Retinal pigment epithelial cell (primary cell): ENCODE data around the gene GRIA1.

Experiments
- DNase-seq: peaks from one replicate; pipeline ENCODE4 v3.0.0-alpha.2; 2010; ENCODE audit warnings: low read depth
- H3K4me3 ChIP-seq: 2 replicates; pipeline ENCODE4 v1.5.1; 2011; ENCODE audit warnings: mild to moderate bottlenecking, low read length, control low read depth, moderate library complexity
- TF ChIP-seq, protein P1 (sequence below): conservative IDR thresholded peaks from 2 replicates; pipeline ENCODE4 v1.5.1; 2011; ENCODE audit warnings: low read depth, low read length, control low read depth, inconsistent platforms

GRIA1 gene

DNA sequence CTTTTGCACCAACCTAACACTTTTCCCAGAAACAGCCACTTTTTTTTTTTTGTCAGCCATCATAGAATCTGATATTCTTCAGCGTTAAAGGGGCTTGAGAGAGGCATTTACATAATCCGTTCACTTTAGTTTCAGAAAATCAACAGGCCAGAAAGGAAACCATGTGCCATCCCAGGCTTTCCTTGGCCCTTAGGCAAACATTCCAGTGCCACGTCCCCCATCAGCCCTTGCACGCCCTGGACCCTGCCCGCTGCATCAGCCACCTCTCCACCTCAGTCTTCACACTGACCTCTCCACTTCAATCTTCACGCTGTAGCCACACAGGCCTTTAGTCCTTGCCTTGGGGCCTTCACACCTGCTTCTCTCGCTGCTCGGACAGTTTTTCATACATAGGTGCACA lies 123.2 kb downstream of the GRIA1 start:
- TF ChIP-seq, protein P1, sequence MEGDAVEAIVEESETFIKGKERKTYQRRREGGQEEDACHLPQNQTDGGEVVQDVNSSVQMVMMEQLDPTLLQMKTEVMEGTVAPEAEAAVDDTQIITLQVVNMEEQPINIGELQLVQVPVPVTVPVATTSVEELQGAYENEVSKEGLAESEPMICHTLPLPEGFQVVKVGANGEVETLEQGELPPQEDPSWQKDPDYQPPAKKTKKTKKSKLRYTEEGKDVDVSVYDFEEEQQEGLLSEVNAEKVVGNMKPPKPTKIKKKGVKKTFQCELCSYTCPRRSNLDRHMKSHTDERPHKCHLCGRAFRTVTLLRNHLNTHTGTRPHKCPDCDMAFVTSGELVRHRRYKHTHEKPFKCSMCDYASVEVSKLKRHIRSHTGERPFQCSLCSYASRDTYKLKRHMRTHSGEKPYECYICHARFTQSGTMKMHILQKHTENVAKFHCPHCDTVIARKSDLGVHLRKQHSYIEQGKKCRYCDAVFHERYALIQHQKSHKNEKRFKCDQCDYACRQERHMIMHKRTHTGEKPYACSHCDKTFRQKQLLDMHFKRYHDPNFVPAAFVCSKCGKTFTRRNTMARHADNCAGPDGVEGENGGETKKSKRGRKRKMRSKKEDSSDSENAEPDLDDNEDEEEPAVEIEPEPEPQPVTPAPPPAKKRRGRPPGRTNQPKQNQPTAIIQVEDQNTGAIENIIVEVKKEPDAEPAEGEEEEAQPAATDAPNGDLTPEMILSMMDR = no peak
- no peak overlapping the region for H3K4me3 ChIP-seq
- DNase-seq = no peak

DNA sequence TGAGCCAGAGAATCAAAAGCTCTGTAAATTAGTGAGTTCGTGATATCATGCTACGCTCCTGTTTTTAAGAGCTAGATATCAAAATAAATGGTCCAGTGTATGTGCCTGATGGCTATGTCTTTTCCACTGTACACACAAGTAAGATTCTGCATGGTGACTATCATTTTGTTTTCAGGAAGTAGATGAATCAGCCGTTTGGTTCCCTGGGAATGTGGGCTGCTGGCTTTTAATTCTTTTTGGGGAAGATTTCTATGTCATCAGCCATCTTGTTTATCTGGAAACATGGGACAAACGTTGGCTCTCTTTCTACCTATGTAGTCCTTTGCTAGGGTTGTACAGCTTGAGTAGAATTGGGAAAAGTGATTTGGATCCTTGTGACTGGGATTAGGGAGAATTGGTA lies 126.7 kb downstream of the GRIA1 start:
- TF ChIP-seq, protein P1 = no peak
- H3K4me3 ChIP-seq = no peak overlapping the region

DNA sequence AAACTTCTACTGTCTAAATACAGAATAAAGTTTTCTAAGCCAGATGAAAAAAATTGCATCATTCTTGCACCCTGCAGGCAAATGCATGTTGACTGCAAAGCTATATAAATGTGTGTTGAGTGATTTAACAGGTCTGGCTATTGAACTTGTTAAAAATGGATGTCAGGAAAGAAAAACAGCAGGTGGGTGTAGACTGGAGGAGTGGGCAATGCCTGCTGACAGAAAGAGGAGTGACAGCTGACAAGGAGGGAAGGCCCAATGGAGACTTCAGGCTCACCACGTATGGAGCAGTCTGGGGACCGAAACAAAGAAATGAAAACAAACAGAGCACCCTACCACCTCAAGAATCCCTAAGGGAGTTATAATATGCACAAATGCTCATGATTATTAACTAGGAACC lies 127.8 kb downstream of the GRIA1 start:
- TF ChIP-seq, protein P1 = no peak
- H3K4me3 ChIP-seq = no peak overlapping the region
- no peak for DNase-seq

More for the DNA sequence above, 126.7 kb downstream of the GRIA1 start:
- DNase-seq = no peak

DNA sequence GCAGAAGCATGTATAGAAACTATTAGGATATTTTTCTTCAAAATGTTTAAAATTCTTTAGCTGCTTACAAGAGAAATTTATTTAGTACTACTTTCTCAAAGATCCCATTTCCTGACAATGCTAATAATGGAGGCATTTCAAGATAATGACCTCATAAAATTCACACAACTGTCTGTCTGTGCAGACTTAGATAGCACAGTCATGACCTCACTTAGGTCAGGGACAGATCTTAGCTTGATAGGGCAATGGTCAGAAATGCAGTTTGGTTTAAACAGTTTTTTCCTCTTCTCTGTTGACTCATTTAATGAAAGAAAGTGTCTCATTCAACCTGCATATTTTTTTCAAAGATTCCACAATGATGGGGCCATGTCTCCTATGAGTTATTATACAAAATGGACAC lies 128.4 kb downstream of the GRIA1 start:
- TF ChIP-seq, protein P1 = no peak
- no peak for DNase-seq
- H3K4me3 ChIP-seq = no peak overlapping the region

DNA sequence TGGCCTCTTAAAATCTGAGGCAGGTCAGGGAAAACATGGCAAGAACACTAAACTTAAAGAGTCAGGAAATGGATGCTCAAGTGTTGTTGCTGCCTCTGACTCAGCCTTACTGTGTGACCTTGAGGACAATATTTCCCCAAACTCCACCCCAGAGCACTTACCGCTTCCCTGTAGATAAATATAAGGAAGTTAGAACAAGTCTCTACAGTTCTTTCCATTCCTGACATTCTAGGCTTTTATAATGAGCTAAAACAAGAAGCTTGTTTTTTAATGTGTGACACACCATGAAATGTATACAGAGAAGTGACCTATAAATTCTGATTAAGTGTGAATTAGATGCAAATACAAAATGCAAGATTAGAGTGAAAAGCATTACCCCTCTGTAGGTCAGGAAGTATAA lies 129.3 kb downstream of the GRIA1 start:
- no peak overlapping the region for H3K4me3 ChIP-seq
- TF ChIP-seq, protein P1 = no peak
- no peak for DNase-seq

DNA sequence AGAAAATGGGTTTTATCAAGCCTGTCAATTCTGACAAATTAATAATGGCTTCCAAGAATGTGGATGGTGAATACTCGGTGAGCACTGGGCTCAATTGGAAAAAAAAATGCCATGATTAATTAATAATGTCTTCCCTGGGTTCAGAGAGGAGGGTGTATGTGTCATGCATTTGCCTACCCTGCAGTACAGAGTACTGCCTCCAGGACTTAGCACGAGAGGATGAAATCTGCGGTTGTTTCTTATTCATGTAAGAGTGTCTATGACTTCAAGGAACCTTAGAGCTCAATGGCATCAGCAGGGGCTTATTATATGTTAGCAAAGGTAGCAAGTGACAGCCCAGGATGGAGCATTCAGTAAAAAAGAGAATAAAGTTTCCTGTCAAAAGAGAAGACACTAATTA lies 132.7 kb downstream of the GRIA1 start:
- TF ChIP-seq, protein P1 = no peak
- no peak overlapping the region for H3K4me3 ChIP-seq
- DNase-seq = no peak

DNA sequence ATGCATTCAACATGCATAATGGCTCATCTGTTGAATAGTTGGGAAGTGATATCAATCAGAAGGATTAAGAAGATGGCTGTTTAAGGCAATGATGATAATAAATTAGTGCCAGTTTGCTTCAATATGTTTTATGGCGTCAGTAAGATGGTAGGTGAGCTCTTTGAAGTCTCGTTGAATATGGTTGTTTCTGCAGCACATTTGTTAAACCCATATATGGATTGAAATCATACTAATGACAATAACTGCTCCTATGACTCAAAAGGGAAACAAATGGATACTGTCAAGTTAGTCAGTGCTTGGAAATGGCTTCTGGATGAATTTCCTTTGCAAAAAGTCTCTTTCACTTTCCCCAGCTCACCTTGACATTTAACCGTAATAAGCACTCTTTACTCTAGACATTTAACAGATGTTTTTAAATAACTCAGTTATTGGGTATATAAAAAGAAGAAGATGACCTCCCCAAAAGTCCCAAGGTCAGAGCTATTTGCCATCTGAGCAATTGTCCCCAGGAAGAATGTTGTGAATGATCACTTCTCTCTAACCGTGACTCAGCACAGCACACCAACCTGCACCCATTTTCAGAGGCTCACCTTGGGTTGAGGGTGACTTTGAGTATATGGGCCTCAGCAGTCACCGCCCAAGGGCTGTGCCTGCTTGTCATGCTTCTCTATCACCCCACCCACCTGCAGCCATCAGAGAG lies 133.4 kb downstream of the GRIA1 start:
- H3K4me3 ChIP-seq = no peak overlapping the region
- TF ChIP-seq, protein P1 = no peak
- no peak for DNase-seq
